OCI-LY7 (cell line): Measurements from ENCODE around the gene ZNF536. TPM values are rescaled to one million over a fixed set of nuclear protein-coding genes. Genes with fewer than 3 reads are reported as not detected.

Experiments used
- BruUV-seq: library from RNA; stranded (reverse); fragments of 400-500 nt; replicated peaks from 2 replicates; lab custom pipeline; 2021; lab: Mats Ljungman, UMichigan
- CTCF ChIA-PET: fragments of 300-600 bp; sonication (Branson Sonifier 250); formaldehyde crosslinking; loops from one replicate; lab custom pipeline; 2022; ENCODE audit warnings: antibody characterized with exemption; ENCODE audit not compliant: unreplicated experiment; lab: Charles Lee
- POLR2A ChIA-PET: fragments of 300-600 bp; sonication (Branson Sonifier 250); formaldehyde crosslinking; loops from one replicate; lab custom pipeline; 2022; ENCODE audit warnings: antibody characterized with exemption; lab: Charles Lee
- DNase-seq: peaks from one replicate; pipeline ENCODE4 v3.0.0-alpha.2; 2015; ENCODE audit warnings: low spot score
- H2AFZ ChIP-seq: fragments of 200-600 bp; sonication (generic), shearing (Covaris generic); 2 replicates; pipeline ENCODE4 v1.6.1; 2014; ENCODE audit warnings: mild to moderate bottlenecking, antibody characterized with exemption, low read length, moderate library complexity
- H3K27ac ChIP-seq: fragments of 200-600 bp; sonication (generic); 2 replicates; pipeline ENCODE4 v1.5.1; 2014; ENCODE audit warnings: mixed run types, low read depth, mild to moderate bottlenecking, moderate library complexity, low read length, inconsistent platforms; ENCODE audit not compliant: poor library complexity, severe bottlenecking
- H3K36me3 ChIP-seq: fragments of 200-600 bp; sonication (generic); 2 replicates; pipeline ENCODE4 v1.6.1; 2014; ENCODE audit warnings: mild to moderate bottlenecking, antibody characterized with exemption, low read length, moderate library complexity, mixed read lengths; ENCODE audit not compliant: insufficient read depth
- H3K4me1 ChIP-seq: fragments of 200-600 bp; sonication (generic); 2 replicates; pipeline ENCODE4 v1.5.1; 2014; ENCODE audit warnings: mild to moderate bottlenecking, low read length; ENCODE audit not compliant: insufficient read depth, poor library complexity, severe bottlenecking
- H3K4me2 ChIP-seq: fragments of 200-600 bp; sonication (generic); 2 replicates; pipeline ENCODE4 v1.6.1; 2014; ENCODE audit warnings: mild to moderate bottlenecking, low read length
- H3K4me3 ChIP-seq: fragments of 200-600 bp; sonication (generic); 2 replicates; pipeline ENCODE4 v1.5.1; 2014; ENCODE audit warnings: mild to moderate bottlenecking, low read depth, low read length; ENCODE audit not compliant: poor library complexity, severe bottlenecking
- H3K79me2 ChIP-seq: fragments of 200-600 bp; sonication (generic); 2 replicates; pipeline ENCODE4 v1.6.1; 2016; ENCODE audit warnings: low read depth, mild to moderate bottlenecking, low read length, moderate library complexity, mixed read lengths; ENCODE audit not compliant: insufficient read depth
- H3K9me2 ChIP-seq: fragments of 200-600 bp; sonication (generic); 2 replicates; pipeline ENCODE4 v1.6.1; 2016; ENCODE audit warnings: mild to moderate bottlenecking, low read length, mixed read lengths; ENCODE audit not compliant: insufficient read depth
- H3K9me3 ChIP-seq: fragments of 200-600 bp; sonication (generic); 2 replicates; pipeline ENCODE4 v1.6.1; 2014; ENCODE audit warnings: mild to moderate bottlenecking, mixed run types, low read length, mixed read lengths
- H4K20me1 ChIP-seq: fragments of 200-600 bp; sonication (generic); 2 replicates; pipeline ENCODE4 v1.6.1; 2014; ENCODE audit warnings: mild to moderate bottlenecking, antibody characterized with exemption, low read length, moderate library complexity, mixed read lengths; ENCODE audit not compliant: insufficient read depth
- EZH2phosphoT487 ChIP-seq: fragments of 200-600 bp; sonication (generic); IDR thresholded peaks from 2 replicates; pipeline ENCODE4 v1.6.1; 2018; ENCODE audit warnings: low read depth, borderline replicate concordance, mild to moderate bottlenecking, mixed run types, antibody characterized with exemption, low read length, moderate library complexity, mixed read lengths
- intact Hi-C: fragments of 100-400 bp; cut with micrococcal nuclease; formaldehyde crosslinking; loops from one replicate; pipeline ENCODE4 v1.10.0; 2022; ENCODE audit not compliant: unreplicated experiment
- total RNA-seq, 2 experiments: library from RNA; depleted of rRNA in 1 of 2; stranded (reverse); fragments of >200 nt in 1 of 2; shearing (Covaris generic) in 1 of 2; gene quantifications; 2 replicates each; pipeline ENCODE4 v1.2.3, GENCODE V29; 2014 to 2022
- TF ChIP-seq, protein P1 (sequence below): fragments of 200-600 bp; sonication (generic); conservative IDR thresholded peaks from 2 replicates; pipeline ENCODE4 v1.5.1; 2014; ENCODE audit warnings: mild to moderate bottlenecking, antibody characterized with exemption, low read length, moderate library complexity, mixed read lengths

The ZNF536 gene
- total RNA-seq, 2 experiments from 2014 or later = 0.06 to 0.30 TPM

DNA sequence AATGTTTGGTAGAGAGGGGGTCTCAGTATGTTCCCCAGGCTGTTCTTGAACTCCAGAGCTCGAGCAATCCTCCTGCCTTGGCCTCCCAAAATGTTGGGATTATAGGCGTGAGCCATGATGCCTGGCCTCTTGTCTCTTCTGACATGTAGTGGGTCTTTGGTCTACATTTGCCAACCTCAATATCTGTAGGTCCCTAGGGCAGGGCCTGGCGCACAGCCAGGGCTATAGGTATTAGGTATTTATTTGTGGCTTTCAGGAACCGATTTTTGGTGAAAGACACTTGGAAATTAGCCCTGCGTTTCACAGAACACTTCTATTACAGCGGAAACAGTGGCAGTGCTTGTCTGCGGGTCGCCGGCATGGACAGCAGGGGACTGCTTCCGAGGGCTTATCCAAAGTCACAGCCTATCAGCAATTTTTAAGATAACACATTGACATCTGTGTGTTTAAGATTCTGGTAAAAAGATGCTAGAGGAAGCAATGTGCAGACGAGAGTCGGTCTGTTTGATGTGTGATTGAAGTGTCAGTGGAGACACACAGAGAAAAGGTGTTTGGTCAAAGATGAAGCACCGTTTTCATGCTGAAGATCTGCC is 14.5 kb downstream of the ZNF536 start:
- no peaks in the 10 kb centered on the region for H3K9me3 ChIP-seq
- no peaks in the 10 kb centered on the region for H3K9me2 ChIP-seq
- BruUV-seq = no TSS peak
- intact Hi-C loops = no loop called here
- no peak for DNase-seq
- no peak overlapping the region for H2AFZ ChIP-seq
- H3K36me3 ChIP-seq = no peaks in the 10 kb centered on the region
- no peak overlapping the region for H3K4me3 ChIP-seq
- H3K4me1 ChIP-seq = no peaks in the 10 kb centered on the region
- ChIA-PET CTCF (no interaction called here), POLR2A (interaction anchor here (0.6 kb wide), 1 partner anchor 59 kb away, joined by 3 read pairs; no protein-coding TSS in a partner anchor)
- no peaks in the 10 kb centered on the region for H4K20me1 ChIP-seq
- H3K27ac ChIP-seq = no peak overlapping the region
- H3K79me2 ChIP-seq = no peaks in the 10 kb centered on the region
- TF ChIP-seq, protein P1, sequence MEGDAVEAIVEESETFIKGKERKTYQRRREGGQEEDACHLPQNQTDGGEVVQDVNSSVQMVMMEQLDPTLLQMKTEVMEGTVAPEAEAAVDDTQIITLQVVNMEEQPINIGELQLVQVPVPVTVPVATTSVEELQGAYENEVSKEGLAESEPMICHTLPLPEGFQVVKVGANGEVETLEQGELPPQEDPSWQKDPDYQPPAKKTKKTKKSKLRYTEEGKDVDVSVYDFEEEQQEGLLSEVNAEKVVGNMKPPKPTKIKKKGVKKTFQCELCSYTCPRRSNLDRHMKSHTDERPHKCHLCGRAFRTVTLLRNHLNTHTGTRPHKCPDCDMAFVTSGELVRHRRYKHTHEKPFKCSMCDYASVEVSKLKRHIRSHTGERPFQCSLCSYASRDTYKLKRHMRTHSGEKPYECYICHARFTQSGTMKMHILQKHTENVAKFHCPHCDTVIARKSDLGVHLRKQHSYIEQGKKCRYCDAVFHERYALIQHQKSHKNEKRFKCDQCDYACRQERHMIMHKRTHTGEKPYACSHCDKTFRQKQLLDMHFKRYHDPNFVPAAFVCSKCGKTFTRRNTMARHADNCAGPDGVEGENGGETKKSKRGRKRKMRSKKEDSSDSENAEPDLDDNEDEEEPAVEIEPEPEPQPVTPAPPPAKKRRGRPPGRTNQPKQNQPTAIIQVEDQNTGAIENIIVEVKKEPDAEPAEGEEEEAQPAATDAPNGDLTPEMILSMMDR = no peak
- no peak overlapping the region for H3K4me2 ChIP-seq

DNA sequence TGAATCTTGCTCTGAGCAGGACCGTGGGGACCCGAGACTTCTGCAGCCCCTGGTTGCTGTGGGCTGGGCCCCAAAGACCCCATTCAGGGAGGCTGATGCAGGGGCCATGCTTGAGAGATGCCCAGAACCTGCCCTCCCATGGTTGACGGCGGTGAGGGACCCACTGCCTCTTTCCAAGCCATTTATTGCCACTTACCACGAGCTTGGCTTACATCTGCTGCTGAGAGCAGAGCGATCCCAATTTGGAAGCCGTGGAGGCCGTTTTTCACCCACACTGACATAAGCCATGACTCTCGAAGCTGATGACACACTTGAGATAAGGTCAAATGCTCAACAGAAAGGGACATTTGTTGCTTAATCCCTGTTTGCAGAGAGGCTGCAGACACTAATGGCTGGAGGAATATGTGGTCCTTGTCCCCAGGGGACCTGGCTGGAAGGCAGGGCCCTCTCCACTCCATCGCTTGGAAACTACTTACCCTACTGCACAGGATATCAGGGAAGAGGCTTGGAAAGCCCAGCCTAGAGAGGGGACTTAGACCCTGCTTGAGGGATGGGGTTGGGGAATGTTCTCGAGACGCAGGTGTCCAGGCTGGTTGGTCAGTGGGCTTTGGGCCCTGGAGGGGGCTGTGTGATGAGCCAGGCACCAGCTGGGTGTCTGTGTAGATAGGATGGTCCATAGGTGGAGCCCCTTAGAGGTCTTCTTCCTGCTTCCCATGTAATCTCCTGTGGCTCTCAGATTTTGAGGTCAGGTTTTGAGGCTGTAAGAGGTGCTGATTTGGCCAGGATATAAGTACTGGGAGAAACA is 15.3 kb downstream of the ZNF536 start:
- CTCF ChIA-PET = no interaction called here
- H2AFZ ChIP-seq = no peak overlapping the region
- POLR2A ChIA-PET = no interaction called here
- no peaks in the 10 kb centered on the region for H3K9me2 ChIP-seq
- no peak for TF ChIP-seq EZH2phosphoT487
- TF ChIP-seq, protein P1 = no peak
- no peaks in the 10 kb centered on the region for H4K20me1 ChIP-seq
- H3K79me2 ChIP-seq = no peaks in the 10 kb centered on the region
- no peak overlapping the region for H3K27ac ChIP-seq
- intact Hi-C loops = no loop called here
- DNase-seq = no peak
- H3K9me3 ChIP-seq = no peaks in the 10 kb centered on the region
- H3K4me2 ChIP-seq = no peak overlapping the region
- H3K36me3 ChIP-seq = no peaks in the 10 kb centered on the region
- no peak overlapping the region for H3K4me3 ChIP-seq
- no peaks in the 10 kb centered on the region for H3K4me1 ChIP-seq
- BruUV-seq = no TSS peak

DNA sequence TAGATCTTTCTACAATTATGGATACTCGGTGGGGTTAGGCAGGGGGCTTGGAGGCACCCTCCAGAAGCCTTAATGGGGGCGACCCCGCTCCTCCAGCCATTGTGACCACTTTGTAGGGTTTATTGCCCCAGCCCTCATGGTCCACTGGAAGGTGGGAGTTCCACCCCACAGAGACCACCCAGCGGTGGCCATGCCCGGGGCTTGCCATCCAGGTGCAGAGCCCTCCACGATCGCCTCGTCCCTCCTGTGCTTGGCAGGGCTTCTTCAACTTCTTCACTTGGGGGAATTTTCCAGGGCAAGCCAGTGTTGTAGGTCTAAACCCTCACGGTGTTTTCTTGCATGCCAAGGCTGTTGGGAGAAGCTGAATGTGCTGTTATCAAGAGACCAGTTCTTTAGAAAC is 16.1 kb downstream of the ZNF536 start:
- POLR2A ChIA-PET = no interaction called here
- no peaks in the 10 kb centered on the region for H3K9me2 ChIP-seq
- H3K4me1 ChIP-seq = no peaks in the 10 kb centered on the region
- no peak overlapping the region for H3K27ac ChIP-seq
- no TSS peak for BruUV-seq
- no peaks in the 10 kb centered on the region for H3K79me2 ChIP-seq
- no peaks in the 10 kb centered on the region for H4K20me1 ChIP-seq
- no peak overlapping the region for H3K4me3 ChIP-seq
- TF ChIP-seq, protein P1 = no peak
- TF ChIP-seq EZH2phosphoT487 = no peak
- H2AFZ ChIP-seq = no peak overlapping the region
- DNase-seq = no peak
- CTCF ChIA-PET = no interaction called here
- no peaks in the 10 kb centered on the region for H3K36me3 ChIP-seq
- no peaks in the 10 kb centered on the region for H3K9me3 ChIP-seq
- no peak overlapping the region for H3K4me2 ChIP-seq
- intact Hi-C loops = no loop called here
